Kidney epithelial cell (primary cell): ENCODE measurements around the gene ZBP1. TPM values are rescaled to one million over a fixed set of nuclear protein-coding genes. Genes with fewer than 3 reads are reported as not detected.

Experiments used
- DNase-seq: peaks from one replicate; pipeline ENCODE4 v3.0.0-alpha.2; 2010; ENCODE audit warnings: low read depth
- H3K27me3 ChIP-seq: 2 replicates; pipeline ENCODE4 v1.6.0; 2011; ENCODE audit warnings: low read length; ENCODE audit not compliant: control insufficient read depth, insufficient read depth
- H3K36me3 ChIP-seq: 2 replicates; pipeline ENCODE4 v1.5.1; 2011; ENCODE audit warnings: low read length; ENCODE audit not compliant: control insufficient read depth, insufficient read depth
- H3K4me3 ChIP-seq: 2 replicates; pipeline ENCODE4 v1.5.1; 2011; ENCODE audit warnings: low read depth, mild to moderate bottlenecking, control low read depth, low read length
- total RNA-seq: library from RNA; depleted of rRNA; stranded (reverse); fragments of >200 nt; gene quantifications from 2 replicates; pipeline ENCODE4 v1.2.3, GENCODE V29; 2015
- TF ChIP-seq, protein P1 (sequence below): IDR thresholded peaks from 2 replicates; pipeline ENCODE4 v1.5.1; 2011; ENCODE audit warnings: mild to moderate bottlenecking, moderate library complexity, low read length, control low read depth, inconsistent platforms; ENCODE audit not compliant: insufficient read depth, poor library complexity, severe bottlenecking

ZBP1 gene
- total RNA-seq, 1 donor from 2014 or later, result not detected

DNA sequence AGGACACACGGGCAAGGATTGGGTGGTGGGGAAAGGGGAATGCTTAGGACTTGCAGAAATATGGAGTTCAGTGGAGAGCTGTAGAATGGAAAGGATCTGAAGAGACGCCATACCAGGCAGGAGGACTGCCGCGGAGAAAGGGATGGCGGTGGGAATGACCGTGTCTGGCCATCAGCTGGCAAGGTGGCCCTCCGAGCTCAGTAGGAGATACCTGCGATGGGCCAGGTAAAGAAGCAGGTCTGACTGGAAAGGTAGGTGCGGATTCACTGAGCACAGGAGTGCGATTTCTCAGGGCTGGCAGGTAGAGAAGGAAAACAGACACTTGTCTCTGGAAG, 33.3 kb downstream of the ZBP1 start:
- Histone ChIP-seq H3K4me3 (no peak overlapping the region), H3K36me3 (no peaks in the 10 kb centered on the region), H3K27me3 (peaks cover 52% of the 10 kb centered on the region)
- no peak for DNase-seq
- TF ChIP-seq, protein P1, sequence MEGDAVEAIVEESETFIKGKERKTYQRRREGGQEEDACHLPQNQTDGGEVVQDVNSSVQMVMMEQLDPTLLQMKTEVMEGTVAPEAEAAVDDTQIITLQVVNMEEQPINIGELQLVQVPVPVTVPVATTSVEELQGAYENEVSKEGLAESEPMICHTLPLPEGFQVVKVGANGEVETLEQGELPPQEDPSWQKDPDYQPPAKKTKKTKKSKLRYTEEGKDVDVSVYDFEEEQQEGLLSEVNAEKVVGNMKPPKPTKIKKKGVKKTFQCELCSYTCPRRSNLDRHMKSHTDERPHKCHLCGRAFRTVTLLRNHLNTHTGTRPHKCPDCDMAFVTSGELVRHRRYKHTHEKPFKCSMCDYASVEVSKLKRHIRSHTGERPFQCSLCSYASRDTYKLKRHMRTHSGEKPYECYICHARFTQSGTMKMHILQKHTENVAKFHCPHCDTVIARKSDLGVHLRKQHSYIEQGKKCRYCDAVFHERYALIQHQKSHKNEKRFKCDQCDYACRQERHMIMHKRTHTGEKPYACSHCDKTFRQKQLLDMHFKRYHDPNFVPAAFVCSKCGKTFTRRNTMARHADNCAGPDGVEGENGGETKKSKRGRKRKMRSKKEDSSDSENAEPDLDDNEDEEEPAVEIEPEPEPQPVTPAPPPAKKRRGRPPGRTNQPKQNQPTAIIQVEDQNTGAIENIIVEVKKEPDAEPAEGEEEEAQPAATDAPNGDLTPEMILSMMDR, result no peak

DNA sequence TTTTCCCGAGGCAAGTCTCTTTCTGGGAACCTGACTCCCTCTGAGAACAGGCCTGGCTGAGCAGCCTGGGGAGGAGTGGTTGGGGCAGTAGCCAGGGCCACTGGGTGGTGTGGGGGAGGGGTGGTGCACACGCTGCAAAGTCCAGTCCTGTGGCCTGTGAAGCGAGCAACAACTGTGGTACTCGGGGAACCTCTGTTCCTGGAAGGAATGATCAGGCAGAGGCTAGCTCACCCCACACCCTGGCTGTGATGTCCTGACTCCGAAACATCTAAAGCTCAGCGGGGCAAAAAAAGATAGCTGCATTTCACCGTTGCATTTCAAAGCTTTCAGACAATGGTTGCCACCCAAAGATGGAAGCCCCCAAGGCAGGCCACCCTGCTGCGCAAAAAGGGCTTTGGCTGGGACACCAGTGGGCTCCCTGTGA, 33.8 kb downstream of the ZBP1 start:
- H3K36me3 ChIP-seq, result no peaks in the 10 kb centered on the region
- H3K4me3 ChIP-seq, result no peak overlapping the region
- H3K27me3 ChIP-seq, result peaks cover 55% of the 10 kb centered on the region
- DNase-seq, result no peak
- TF ChIP-seq, protein P1, result no peak

DNA sequence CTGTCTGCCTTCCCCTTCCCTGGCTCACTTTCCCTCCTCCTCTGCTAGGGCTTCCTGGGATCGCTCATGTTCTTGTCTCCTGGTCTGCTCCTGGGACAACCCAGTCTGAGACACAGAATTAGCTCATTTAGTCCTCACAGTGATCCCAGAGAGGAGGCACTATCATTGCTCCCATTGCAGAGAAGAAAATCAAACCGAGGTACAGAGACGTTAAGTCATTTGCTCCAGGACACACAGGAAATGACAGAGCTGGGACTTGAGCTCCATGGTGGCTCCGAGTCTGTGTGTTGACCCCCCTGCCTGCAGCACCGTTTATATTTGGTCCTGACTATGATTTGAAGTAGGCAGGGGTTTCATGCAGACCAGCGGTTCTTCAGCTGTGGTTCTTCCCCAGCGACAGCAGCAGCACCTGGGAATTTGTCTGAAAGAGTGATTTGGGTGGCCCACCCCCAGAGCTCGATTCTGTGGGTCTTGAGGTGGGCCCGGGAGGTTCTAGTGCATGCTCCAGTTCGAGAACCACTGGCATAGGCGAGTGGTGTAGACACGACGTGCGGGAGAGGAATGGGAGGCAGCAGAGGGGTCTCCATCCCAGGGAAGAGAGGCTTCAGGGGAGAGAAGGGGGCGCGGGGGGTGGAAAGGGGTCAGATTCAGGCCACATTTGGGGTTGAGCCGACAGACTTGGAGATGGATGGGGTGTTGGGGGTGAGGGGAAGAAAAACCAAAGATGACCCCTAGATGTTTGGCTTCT, 34.6 kb downstream of the ZBP1 start:
- no peaks in the 10 kb centered on the region for H3K36me3 ChIP-seq
- DNase-seq, result no peak
- H3K27me3 ChIP-seq, result peaks cover 58% of the 10 kb centered on the region
- TF ChIP-seq, protein P1, result no peak
- no peak overlapping the region for H3K4me3 ChIP-seq

DNA sequence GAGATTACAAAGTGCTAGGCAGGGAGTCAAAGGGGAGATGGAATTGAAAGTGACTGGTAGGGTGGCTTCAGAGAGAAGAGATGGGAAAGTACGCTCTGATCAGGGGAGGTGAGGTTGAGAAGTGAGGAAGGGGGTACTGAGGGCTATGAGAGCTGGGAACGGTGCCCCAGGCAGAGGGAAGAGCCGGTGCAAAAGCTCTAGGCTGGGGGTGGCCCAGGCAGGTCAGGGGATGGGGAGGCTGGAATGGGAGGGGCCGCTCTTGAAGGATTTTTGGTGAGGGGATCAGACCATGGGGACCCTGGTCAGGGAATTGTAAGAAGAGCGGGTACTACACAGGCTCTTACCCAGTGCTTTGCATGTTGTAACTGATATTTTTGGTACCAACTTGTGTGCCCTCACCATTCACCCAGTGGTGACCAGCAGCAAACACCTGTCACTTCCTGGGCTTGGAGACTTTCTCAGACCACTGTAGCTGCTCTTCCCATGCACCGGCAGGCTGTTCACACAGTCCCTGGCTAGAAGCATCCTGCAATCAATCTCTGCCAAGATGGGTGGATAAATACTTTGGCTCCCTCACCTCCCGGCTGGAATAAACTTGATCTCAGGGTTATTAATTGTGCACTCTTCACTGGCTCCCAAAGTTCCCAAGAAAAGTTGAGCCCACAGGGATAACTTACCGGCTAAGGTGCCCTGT, 35.3 kb downstream of the ZBP1 start:
- no peak for DNase-seq
- Histone ChIP-seq H3K4me3 (no peak overlapping the region), H3K27me3 (peaks cover 60% of the 10 kb centered on the region), H3K36me3 (no peaks in the 10 kb centered on the region)
- TF ChIP-seq, protein P1, result no peak

DNA sequence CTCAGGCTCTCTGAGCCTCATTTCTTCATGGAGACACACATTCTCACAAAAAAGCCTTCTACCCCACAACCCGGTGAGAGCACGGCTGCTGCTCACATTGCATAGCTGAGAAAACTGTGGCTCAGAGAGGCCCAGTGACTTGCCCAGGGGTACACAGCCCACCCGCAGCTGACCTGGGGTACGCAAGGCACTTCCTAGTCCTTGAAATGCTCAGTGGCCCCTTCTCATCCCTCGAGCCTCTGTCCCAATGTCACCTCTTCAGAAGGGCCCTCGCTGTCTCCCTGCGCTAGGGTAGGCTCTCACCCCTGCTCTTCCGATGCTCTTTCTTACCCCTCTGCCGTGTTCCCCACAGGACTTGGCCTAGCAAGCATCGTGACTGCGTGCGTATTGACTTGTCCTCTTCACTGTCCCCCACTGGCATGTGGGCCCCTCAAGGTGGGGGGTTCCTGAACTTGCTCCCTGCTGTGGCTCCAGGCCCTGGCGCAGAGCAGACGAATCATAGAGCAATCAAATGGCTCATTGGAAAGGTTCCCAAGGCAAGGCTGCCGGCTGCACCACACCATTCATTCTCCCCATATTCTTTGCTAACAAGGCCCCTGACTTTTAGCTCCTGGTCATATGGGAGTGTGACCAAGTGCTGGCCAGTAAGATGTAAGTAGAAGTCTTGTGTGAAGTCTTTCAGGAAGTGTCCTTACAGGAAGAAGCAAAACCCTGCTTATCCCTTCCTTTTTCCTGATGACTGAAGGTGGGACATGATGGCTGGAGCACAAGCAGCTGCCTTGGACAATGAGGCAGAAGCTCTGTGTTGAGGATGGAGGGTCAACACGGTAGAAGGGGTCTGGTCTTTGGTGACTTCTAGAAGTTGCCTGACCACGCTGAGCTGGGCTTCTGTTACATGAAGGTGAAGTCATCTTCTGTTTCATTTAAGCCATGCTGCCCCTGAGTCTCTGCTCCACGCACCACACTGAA, 36.7 kb downstream of the ZBP1 start:
- Histone ChIP-seq H3K27me3 (peaks cover 63% of the 10 kb centered on the region), H3K36me3 (no peaks in the 10 kb centered on the region)
- TF ChIP-seq, protein P1, result no peak

More for the DNA sequence above, 36.7 kb downstream of the ZBP1 start:
- no peak for DNase-seq
- H3K4me3 ChIP-seq, result no peak overlapping the region
